Ishikawa (cell line): ENCODE results near the gene ZNF423.

Experiments
- CEBPB ChIP-seq: IDR thresholded peaks from 2 replicates; pipeline ENCODE4 v1.6.1; 2012
- CREB1 ChIP-seq: IDR thresholded peaks from 2 replicates; pipeline ENCODE4 v1.6.1; 2012; ENCODE audit warnings: low read depth
- EP300 ChIP-seq: IDR thresholded peaks from 2 replicates; pipeline ENCODE4 v1.6.1; 2012; ENCODE audit warnings: borderline replicate concordance
- RAD21 ChIP-seq: IDR thresholded peaks from 2 replicates; pipeline ENCODE4 v1.6.1; 2012; ENCODE audit warnings: low read depth
- YY1 ChIP-seq: IDR thresholded peaks from 2 replicates; pipeline ENCODE4 v1.6.1; 2012; ENCODE audit warnings: low read depth
- TF ChIP-seq, protein P1 (sequence below): IDR thresholded peaks from 2 replicates; pipeline ENCODE4 v1.6.1; 2012

- no peak for TF ChIP-seq YY1
- no peak for TF ChIP-seq EP300
- no peak for TF ChIP-seq RAD21
- TF ChIP-seq, protein P1, sequence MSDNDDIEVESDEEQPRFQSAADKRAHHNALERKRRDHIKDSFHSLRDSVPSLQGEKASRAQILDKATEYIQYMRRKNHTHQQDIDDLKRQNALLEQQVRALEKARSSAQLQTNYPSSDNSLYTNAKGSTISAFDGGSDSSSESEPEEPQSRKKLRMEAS, result no peak
- no peak for TF ChIP-seq CREB1
- no peak for TF ChIP-seq CEBPB
Observed at GRCh38 chr16:49558451-49558850, 297.5 kb downstream of the ZNF423 start.
